Activated T-cell treated with anti-CD3 and anti-CD28 coated beads for 24 hours (primary cell): Measurements from ENCODE around the gene HOXD9.

Experiments
- DNase-seq: peaks from one replicate; pipeline ENCODE4 v3.0.0-alpha.2; 2020; ENCODE audit warnings: low read depth

The HOXD9 gene

GRCh38 chr2:176110415-176111308 lies 11.9 kb upstream of the HOXD9 start:
- DNase-seq, result no peak

GRCh38 chr2:176111309-176111663 lies 11.2 kb upstream of the HOXD9 start:
- no peak for DNase-seq

- no peak for DNase-seq
These were observed 10.6 kb upstream of the HOXD9 start for GRCh38 chr2:176111846-176112374.

- no peak for DNase-seq
These were observed 9.9 kb upstream of the HOXD9 start for GRCh38 chr2:176112375-176113302.

GRCh38 chr2:176114120-176114929 lies 8.2 kb upstream of the HOXD9 start:
- DNase-seq, result no peak

- no peak for DNase-seq
These were observed 7.4 kb upstream of the HOXD9 start for GRCh38 chr2:176114930-176115625.

- no peak for DNase-seq
These were observed 6.4 kb upstream of the HOXD9 start, which contains the start of gene HOXD10 for GRCh38 chr2:176115883-176116813. HOXD10 (plus strand) TSS chr2:176116778; CDS start chr2:176116834, 56 bp downstream.

GRCh38 chr2:176117162-176117822 lies 5.2 kb upstream of the HOXD9 start:
- no peak for DNase-seq

GRCh38 chr2:176117823-176118371 lies 4.6 kb upstream of the HOXD9 start:
- no peak for DNase-seq

GRCh38 chr2:176118601-176119339 lies 3.7 kb upstream of the HOXD9 start:
- DNase-seq, result no peak

GRCh38 chr2:176120364-176121189 lies 1.9 kb upstream of the HOXD9 start:
- DNase-seq, result no peak

GRCh38 chr2:176121190-176122051 lies 1.1 kb upstream of the HOXD9 start:
- DNase-seq, result no peak

GRCh38 chr2:176122052-176122682 lies 352 bp upstream of the HOXD9 start:
- no peak for DNase-seq

GRCh38 chr2:176123411-176124109 lies 1.0 kb downstream of the HOXD9 start:
- no peak for DNase-seq
